HUDEP-2 (cell line): ENCODE results near the gene ZC3HAV1L.
"Not testable (repeated sequence)": the region's sequence is repeated elsewhere in the genome, so short reads cannot be mapped to it uniquely, and the experiment has no call there.

ENCODE experiments used
- DNase-seq, 76 experiments: peaks; one replicate each; lab custom pipeline; 2025; ENCODE audit not compliant: unreplicated experiment in 76 of 76; lab: John Stamatoyannopoulos, UW

Gene ZC3HAV1L

GRCh38 chr7:139035586-139036353 is at the start of gene ZC3HAV1L:
Gene ZC3HAV1L, minus strand, starts transcription at chr7:139036042. Its CDS starts 25 bp downstream, at chr7:139036017.
- DNase-seq = peak in 46 of 76 experiments; percentile 5 to 65 (median 38)

DNA sequence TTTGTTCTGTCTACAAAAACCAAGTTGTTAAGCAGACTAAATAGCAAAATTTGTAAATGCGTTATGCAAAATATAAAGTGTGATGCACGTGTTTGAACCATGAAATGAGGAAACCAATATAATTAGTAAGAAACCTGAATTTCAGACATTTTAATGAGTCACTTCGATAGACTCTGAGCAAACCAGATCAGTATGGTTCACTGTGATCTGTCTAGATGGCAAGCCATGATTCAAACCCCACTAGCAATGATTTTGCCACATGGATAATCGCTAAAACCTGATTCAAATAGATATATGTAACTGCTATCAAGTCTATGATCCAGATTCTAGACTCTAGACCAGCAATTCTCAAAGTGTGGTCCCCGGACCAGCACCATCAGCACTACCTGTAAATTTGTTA is 48.9 kb upstream of the ZC3HAV1L start:
- no peak for DNase-seq

DNA sequence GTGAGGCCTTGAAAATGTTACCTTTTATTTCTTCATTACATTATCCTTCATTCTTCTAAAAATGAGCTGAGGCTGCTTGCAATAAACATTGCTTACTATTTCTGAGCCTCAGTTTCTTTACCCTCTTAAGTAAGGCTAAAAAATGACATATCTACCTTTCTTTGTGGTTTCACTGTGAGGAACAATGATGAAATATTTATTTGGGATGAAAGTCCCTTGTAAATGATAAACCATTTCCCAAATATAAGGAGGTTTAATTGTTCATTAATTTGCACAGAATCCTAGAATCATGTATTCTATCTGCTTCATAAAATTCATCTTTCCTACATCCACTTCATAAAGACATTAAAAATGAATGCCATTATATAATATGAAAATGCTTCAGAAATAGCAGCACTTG is 45.7 kb upstream of the ZC3HAV1L start:
- DNase-seq = no peak

DNA sequence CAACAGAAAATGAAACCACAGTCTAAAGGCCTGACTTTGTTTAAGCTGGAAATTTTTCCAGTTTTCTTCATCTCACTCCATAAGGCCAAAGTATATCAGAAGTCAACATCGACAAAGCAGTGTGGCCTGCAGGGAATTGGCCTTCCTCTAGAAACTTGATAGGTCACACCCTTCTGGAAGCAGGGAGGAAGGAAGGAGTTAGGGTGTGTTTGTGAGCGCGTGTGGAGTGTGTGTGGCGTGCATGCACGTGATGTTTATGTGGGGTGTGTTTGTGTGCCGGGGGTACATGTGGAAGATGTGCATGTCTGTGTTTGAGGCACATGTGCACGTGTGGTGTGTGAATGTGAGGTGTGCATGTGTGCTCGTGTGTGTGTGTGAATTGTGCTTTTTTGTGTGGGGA is 45.1 kb upstream of the ZC3HAV1L start:
- DNase-seq = no peak

- DNase-seq = no peak
Observed at GRCh38 chr7:139079861-139080260, 44.0 kb upstream of the ZC3HAV1L start.

GRCh38 chr7:139078911-139079310 is 43.1 kb upstream of the ZC3HAV1L start:
- DNase-seq = no peak

DNA sequence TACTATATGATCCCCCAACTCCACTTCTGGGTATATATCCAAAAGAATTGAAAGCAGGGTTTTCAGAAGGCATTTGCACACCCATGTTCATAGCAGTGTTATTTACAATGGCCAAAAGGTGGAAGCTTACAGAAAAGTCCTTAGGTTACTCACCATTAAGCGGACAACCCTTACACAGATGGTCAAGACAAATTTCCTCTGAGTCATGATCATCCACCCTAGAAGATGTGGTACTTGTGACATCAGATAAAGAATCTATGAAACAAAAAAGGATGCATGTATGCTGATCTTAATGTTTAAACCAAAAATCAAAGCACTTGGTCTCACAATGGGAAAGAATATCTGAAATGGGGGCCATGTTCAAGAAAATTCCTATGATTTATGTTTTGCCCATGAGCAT is 42.6 kb upstream of the ZC3HAV1L start:
- peak in 1 of 76 experiments; percentile 3 for DNase-seq

DNA sequence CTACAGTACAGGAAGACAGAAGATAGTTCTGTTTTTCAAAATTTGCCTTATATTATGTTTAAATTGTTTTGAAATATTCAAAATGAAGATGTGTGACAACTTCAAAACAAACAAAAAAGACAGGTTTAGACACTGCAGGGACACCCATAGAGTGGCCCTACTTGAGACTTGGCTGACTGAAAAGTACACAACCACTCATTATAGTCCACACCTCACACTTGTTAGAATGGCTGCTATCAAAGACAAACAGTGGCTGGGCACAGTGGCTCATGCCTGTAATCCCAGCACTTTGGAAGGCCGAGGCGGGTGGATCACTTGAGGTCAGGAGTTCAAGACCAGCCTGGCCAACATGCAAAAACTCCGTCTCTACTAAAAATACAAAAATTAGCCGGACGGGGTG is 41.9 kb upstream of the ZC3HAV1L start:
- not testable (repeated sequence) for DNase-seq

DNA sequence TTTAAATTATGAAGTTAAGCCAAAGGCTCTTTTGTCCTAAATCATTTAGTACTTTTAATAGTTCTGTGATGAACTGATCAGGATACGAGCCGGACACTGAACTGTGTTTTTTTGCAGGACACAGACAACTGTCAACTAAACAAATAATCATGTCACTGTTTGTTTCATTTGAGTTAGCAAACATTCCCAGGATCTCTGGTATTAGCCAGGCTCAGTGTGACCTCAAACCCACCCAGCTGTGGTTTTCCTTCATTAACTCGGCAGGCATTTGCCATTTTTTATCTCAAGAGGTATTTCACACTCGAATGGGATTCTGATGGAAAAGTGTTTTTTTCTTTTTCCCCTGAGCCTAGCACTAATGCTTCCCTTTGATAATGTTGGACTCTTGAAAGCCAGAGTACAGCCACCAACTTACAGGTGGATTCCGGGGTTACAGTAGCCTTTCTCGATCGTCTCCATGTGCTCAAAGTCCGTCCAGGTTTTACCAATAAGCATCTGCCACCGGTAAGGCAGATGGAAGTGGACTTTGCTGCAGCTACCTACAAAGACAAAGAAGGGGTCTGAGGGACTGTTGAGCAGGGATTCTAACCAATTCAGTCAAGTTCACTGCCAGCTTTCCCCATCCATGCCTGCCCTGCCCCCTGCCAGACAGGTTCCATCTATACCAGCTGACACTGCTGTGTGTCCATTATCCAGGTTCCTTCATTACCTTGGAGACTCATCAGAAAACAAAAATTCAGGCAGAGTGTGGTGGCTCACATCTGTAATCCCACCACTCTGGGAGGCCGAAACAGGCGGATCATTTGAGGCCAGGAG is 40.2 kb upstream of the ZC3HAV1L start:
- no peak for DNase-seq

DNA sequence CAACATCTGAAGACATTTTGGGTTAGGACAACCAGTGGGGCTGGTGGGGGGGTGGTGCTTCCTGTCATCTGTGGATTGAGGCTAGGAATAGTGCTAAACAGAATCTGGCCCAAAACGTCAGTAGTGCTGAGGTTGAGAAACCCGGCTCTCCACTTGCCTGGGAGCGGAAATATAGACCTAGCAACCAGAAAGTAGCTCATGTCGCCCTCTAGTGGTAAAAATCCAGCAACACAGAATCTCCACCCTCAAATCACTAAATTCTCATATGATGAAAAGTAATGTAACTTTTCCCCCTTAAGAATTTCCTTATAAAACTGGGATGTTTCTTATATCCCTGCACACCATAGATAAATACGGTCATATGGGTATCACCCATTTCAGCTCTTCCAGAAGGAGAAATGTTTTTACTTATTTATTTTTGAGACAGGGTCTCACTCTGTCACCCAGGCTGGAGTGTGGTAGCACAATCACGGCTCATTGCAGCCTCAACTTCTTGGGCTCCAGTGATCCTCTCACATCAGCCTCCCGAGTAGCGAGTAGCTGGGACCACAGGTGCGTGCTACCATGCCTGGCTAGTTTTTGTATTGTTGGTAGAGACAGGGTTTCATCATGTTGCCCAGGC is 39.3 kb upstream of the ZC3HAV1L start:
- peak in 59 of 76 experiments; percentile 2 to 75 (median 34) for DNase-seq

GRCh38 chr7:139072796-139073195 is 37.0 kb upstream of the ZC3HAV1L start:
- DNase-seq = no peak

- no peak for DNase-seq
Observed at GRCh38 chr7:139071680-139072079, 35.8 kb upstream of the ZC3HAV1L start.

DNA sequence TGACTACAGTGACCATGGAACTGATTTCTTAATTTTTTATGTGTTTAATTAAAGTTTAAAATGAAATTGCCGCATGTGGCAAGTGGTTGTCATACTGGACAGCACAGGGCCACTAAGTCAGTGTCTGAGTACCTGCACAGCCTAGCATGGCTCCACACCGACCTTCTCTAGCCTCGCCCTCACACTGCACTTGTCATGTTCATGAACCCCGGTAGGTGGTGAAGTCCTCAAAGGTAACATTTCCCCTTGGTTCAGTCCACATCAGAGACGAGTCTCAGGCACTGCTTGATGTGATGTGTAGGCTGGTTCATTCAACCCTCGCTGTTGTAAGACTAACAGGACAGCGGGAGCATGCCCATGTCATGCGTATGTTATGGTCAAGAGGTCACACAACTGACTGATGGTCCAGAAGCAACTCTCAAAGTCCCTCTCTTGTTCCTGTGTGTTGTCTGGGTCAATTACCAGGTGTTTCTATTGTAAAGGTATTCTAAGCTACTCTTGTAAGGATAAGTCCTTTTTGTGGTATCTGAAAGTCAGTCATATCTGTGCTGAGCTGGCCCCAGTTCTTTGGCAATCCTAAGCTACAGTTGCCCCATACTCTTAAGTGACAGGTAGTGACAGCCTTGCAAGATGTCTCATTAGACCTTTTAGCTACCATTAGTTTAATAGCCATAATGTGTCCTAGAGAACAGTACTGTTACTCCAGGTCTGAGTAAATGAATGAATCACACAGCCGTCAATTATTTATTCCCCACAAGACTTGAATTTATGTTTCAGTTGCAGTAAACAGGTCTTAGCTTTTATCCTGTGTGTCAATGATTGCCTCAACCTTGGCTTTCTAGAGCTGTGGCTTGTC is 32.9 kb upstream of the ZC3HAV1L start:
- DNase-seq = no peak

GRCh38 chr7:139066315-139066714 is 30.5 kb upstream of the ZC3HAV1L start:
- DNase-seq = no peak

GRCh38 chr7:139065323-139065722 is 29.5 kb upstream of the ZC3HAV1L start:
- DNase-seq = no peak

- DNase-seq = no peak
Observed at GRCh38 chr7:139061416-139061815, 25.6 kb upstream of the ZC3HAV1L start.

DNA sequence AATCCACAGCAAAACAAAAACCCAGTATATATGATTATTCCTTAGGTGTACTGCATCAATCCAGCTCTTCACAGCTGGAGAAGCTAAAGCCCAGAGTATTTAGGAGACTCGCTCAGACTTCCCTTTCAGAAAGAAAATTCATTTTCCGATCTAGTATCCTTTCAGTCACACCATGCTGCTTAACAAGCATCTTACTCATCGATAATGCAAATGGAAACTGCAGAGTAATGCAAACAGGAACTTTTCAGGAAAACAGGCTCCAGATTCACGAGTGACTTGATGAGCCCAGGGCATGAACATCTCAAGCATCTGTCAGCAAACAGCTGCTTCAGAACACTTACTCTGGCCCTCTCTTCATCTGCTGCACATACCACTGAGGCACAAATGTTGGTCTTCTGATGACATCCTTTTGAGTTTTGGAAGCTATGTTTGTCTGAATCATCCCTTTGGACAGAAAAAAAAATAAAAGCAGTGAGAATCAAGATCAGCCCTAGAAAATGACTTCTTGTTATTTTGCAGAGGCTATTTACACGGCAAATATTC is 24.9 kb upstream of the ZC3HAV1L start:
- DNase-seq = no peak

DNA sequence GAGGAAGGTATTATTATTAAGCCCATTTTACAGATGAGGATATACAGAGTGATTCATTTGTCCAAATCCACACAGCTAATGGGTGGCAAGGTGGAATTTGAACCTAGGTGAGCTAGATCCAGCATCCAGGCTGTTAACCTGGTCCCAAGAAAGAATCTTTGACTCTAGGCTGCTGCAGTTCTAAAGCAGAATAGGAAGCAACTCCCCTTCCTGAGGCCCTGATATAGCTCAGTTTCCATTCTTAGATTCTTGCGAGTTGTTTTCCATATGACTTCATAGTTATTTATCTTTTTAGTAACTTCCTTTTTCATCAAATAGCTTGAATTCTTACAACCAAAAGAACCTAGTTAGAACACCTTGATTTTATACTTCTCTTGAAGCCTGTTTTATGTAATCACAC is 24.1 kb upstream of the ZC3HAV1L start:
- no peak for DNase-seq

DNA sequence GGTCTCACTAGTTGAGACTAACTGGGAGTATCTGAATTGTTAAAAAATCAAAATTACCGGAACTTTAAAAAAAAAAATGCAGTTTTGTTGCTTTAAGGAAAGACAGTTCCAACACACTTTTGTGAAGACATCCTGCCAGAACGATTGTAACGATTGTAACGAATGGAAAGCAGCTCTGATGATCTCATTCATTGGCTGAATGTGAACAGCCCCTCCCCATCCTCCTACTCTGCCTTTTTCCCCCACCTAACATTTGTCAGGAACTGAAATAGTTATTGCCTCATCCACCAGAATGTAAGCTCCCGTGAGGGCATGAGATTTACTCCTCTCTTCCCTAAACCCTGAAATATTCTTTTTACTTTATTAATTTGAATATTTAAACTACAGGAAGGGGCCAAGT is 23.1 kb upstream of the ZC3HAV1L start:
- no peak for DNase-seq

GRCh38 chr7:139055674-139056073 is 19.8 kb upstream of the ZC3HAV1L start:
- no peak for DNase-seq
